Trophoblast cell (in vitro differentiated cells and primary cell): ENCODE measurements around the gene CD7.

Experiments
- DNase-seq, 2 donors: peaks; one replicate each; pipeline ENCODE4 v3.0.0-alpha.2; 2016
- H2AFZ ChIP-seq: 2 replicates; pipeline ENCODE4 v1.6.1; 2013; ENCODE audit warnings: low read length, moderate library complexity, mild to moderate bottlenecking; ENCODE audit not compliant: insufficient read depth, poor library complexity
- H2AK5ac ChIP-seq: 2 replicates; pipeline ENCODE4 v1.6.1; 2013; ENCODE audit warnings: mild to moderate bottlenecking, low read length
- H2BK120ac ChIP-seq: 2 replicates; pipeline ENCODE4 v1.6.1; 2013; ENCODE audit warnings: low read length, mild to moderate bottlenecking, moderate library complexity; ENCODE audit not compliant: insufficient read depth, poor library complexity
- H2BK12ac ChIP-seq: 2 replicates; pipeline ENCODE4 v1.6.1; 2013; ENCODE audit warnings: mild to moderate bottlenecking, low read length, moderate library complexity
- H2BK5ac ChIP-seq: 2 replicates; pipeline ENCODE4 v1.6.1; 2013; ENCODE audit warnings: low read length, low read depth, moderate library complexity, mild to moderate bottlenecking; ENCODE audit not compliant: poor library complexity
- H3K14ac ChIP-seq: 2 replicates; pipeline ENCODE4 v1.6.1; 2013; ENCODE audit warnings: mild to moderate bottlenecking, low read length
- H3K18ac ChIP-seq: 2 replicates; pipeline ENCODE4 v1.6.1; 2013; ENCODE audit warnings: mild to moderate bottlenecking, low read length
- H3K23ac ChIP-seq: 2 replicates; pipeline ENCODE4 v1.6.1; 2013; ENCODE audit warnings: low read length
- H3K27ac ChIP-seq: 2 replicates; pipeline ENCODE4 v1.5.1; 2013; ENCODE audit warnings: low read depth, mild to moderate bottlenecking, inconsistent platforms, low read length, moderate library complexity
- H3K27me3 ChIP-seq: 2 replicates; pipeline ENCODE4 v1.6.1; 2013; ENCODE audit warnings: inconsistent platforms, mild to moderate bottlenecking, low read length, moderate library complexity; ENCODE audit not compliant: insufficient read depth
- H3K36me3 ChIP-seq, 2 experiments: 1 replicate in 1 of 2; 2 replicates in 1 of 2; pipeline ENCODE4 v1.6.1; 2013; ENCODE audit warnings: low read length in 2 of 2, mild to moderate bottlenecking in 2 of 2, moderate library complexity in 1 of 2; ENCODE audit not compliant: insufficient read depth in 2 of 2, control insufficient read depth in 1 of 2
- H3K4ac ChIP-seq: 2 replicates; pipeline ENCODE4 v1.6.1; 2013; ENCODE audit warnings: low read depth, mild to moderate bottlenecking, low read length, moderate library complexity
- H3K4me1 ChIP-seq, 2 experiments: 1 replicate in 1 of 2; 2 replicates in 1 of 2; pipeline ENCODE4 v1.6.1; 2013; ENCODE audit warnings: low read length in 2 of 2, mild to moderate bottlenecking in 2 of 2, moderate library complexity in 1 of 2; ENCODE audit not compliant: insufficient read depth in 2 of 2, control insufficient read depth in 1 of 2
- H3K4me2 ChIP-seq: 2 replicates; pipeline ENCODE4 v1.6.1; 2013; ENCODE audit warnings: inconsistent platforms, mild to moderate bottlenecking, low read length, moderate library complexity
- H3K4me3 ChIP-seq: 2 replicates; pipeline ENCODE4 v1.5.1; 2013; ENCODE audit warnings: mild to moderate bottlenecking, low read depth, low read length, inconsistent platforms
- H3K79me1 ChIP-seq: one replicate; pipeline ENCODE4 v1.6.1; 2013; ENCODE audit warnings: low read length
- H3K79me2 ChIP-seq: 2 replicates; pipeline ENCODE4 v1.6.1; 2013; ENCODE audit warnings: low read length, mild to moderate bottlenecking; ENCODE audit not compliant: control insufficient read depth, insufficient read depth, poor library complexity
- H3K9ac ChIP-seq: 2 replicates; pipeline ENCODE4 v1.6.1; 2013; ENCODE audit warnings: mild to moderate bottlenecking, low read length
- H3K9me3 ChIP-seq: 2 replicates; pipeline ENCODE4 v1.6.1; 2013; ENCODE audit warnings: low read depth, mild to moderate bottlenecking, control low read depth, inconsistent platforms, low read length; ENCODE audit not compliant: insufficient read depth
- H4K12ac ChIP-seq: 2 replicates; pipeline ENCODE4 v1.6.1; 2013; ENCODE audit warnings: low read depth, mild to moderate bottlenecking, low read length, moderate library complexity
- H4K8ac ChIP-seq: 2 replicates; pipeline ENCODE4 v1.6.1; 2013; ENCODE audit warnings: low read depth, mild to moderate bottlenecking, low read length, moderate library complexity
- H4K91ac ChIP-seq: one replicate; pipeline ENCODE4 v1.6.1; 2013; ENCODE audit warnings: low read depth, mild to moderate bottlenecking, low read length, moderate library complexity
- WGBS: extraction: QIAGEN DNeasy Blood & Tissue Kit; methylation state at CpG from one replicate; pipeline ENCODE4 v1.1.7; 2013; ENCODE audit warnings: missing lambda C conversion rate; ENCODE audit not compliant: insufficient read length, insufficient coverage; ENCODE audit errors: extremely low coverage; 5-methylcytosine and 5-hydroxymethylcytosine counted together

Gene CD7

DNA sequence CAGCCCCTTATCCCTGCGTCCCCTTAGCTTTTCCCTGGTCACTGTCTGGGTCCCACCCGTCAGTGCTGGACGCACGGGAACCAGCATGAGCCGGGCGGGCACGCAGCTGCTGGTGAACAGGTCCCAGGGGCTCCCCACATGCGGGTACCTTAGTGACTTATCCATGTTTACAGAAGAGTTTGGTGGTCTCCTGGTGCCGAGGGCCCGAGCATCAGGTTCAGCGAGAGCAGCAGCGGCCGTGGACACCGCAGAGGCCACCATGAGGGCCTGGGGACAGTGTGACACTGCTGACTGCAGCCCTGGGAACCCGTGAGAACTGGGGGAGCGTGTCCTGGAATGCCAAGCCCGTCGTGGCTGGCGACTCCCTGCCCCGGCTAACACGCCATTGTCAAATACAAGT is 6.5 kb downstream of the CD7 start:
- no CpG with 5 or more reads among the region's 21 CpGs for WGBS
- Histone ChIP-seq H2BK120ac (no peak overlapping the region), H2AFZ (no peak overlapping the region)

DNA sequence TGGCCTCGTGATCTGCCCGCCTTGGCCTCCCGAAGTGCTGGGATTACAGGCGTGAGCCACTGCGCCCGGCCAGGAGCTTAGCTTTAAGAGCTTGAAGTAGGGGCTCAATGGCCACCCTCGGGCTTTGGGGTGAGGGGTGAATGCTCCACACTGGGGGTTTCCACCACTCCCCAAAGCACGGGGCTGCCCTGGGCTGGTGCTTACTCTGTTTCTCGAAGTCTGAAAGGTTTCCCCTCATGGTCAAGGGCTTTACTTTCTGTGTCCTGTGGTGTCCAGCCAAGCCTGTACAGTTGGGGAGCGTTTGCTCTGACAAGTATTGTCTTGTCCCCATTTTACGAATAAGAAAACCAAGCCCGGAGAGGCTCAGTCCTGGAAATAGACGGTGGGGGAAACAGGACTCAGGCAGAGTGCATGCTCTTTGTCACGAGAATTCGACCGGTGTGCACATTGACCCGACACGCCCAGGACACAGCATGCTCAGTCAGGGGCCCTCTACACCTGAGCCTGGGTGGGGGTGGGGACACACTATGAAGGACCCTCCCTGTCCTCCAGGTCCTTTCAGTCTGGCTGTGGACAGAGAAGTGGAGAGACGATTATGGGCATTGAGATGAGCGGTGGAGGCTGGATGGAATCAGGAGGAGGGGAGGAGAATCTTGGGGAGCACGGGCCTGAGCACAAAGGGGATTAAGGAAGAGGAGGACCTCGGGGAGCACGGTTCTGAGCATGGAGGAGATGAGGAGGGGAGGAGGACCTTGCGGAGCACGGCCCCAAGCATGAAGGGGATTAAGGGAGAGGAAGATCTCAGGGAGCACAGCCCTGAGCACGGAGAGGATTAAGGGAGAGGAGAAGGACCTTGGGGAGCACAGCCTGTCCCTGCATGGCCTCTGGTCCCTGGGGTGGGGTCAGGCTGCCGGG is 7.5 kb downstream of the CD7 start:
- peaks cover 4% of the 10 kb centered on the region for H3K9me3 ChIP-seq
- no peak overlapping the region for H3K23ac ChIP-seq
- H2BK120ac ChIP-seq = no peak overlapping the region
- H3K4me3 ChIP-seq = no peak overlapping the region
- H3K27me3 ChIP-seq = no peaks in the 10 kb centered on the region
- no peak for DNase-seq
- H4K12ac ChIP-seq = no peak overlapping the region
- H3K4me1 ChIP-seq = peaks cover 0 to 1% of the 10 kb centered on the region in 2 experiments
- no peaks in the 10 kb centered on the region for H3K79me2 ChIP-seq
- H2BK12ac ChIP-seq = no peak overlapping the region
- H3K27ac ChIP-seq = no peak overlapping the region
- H3K4me2 ChIP-seq = no peak overlapping the region
- H3K18ac ChIP-seq = no peak overlapping the region
- H2AFZ ChIP-seq = no peak overlapping the region
- WGBS = no CpG with 5 or more reads among the region's 27 CpGs
- H3K79me1 ChIP-seq = no peaks in the 10 kb centered on the region
- no peak overlapping the region for H3K4ac ChIP-seq
- no peak overlapping the region for H3K14ac ChIP-seq
- no peak overlapping the region for H2AK5ac ChIP-seq
- no peak overlapping the region for H2BK5ac ChIP-seq
- H4K91ac ChIP-seq = no peak overlapping the region
- no peak overlapping the region for H4K8ac ChIP-seq
- no peak overlapping the region for H3K9ac ChIP-seq
- no peaks in the 10 kb centered on the region for H3K36me3 ChIP-seq

More for the DNA sequence above, 6.5 kb downstream of the CD7 start:
- H3K36me3 ChIP-seq = no peaks in the 10 kb centered on the region
- H3K79me2 ChIP-seq = no peaks in the 10 kb centered on the region
- no peak overlapping the region for H3K4me3 ChIP-seq
- H3K9ac ChIP-seq = no peak overlapping the region
- H3K4ac ChIP-seq = no peak overlapping the region
- DNase-seq = no peak
- H4K91ac ChIP-seq = no peak overlapping the region
- no peak overlapping the region for H2AK5ac ChIP-seq
- H2BK5ac ChIP-seq = no peak overlapping the region
- H3K27ac ChIP-seq = no peak overlapping the region
- no peak overlapping the region for H3K4me2 ChIP-seq
- no peak overlapping the region for H3K14ac ChIP-seq
- no peak overlapping the region for H3K23ac ChIP-seq
- H3K79me1 ChIP-seq = no peaks in the 10 kb centered on the region
- no peaks in the 10 kb centered on the region for H3K27me3 ChIP-seq
- H4K8ac ChIP-seq = no peak overlapping the region
- H2BK12ac ChIP-seq = no peak overlapping the region
- no peaks in the 10 kb centered on the region for H3K4me1 ChIP-seq
- H3K18ac ChIP-seq = no peak overlapping the region
- no peak overlapping the region for H4K12ac ChIP-seq
- peaks cover 4% of the 10 kb centered on the region for H3K9me3 ChIP-seq

DNA sequence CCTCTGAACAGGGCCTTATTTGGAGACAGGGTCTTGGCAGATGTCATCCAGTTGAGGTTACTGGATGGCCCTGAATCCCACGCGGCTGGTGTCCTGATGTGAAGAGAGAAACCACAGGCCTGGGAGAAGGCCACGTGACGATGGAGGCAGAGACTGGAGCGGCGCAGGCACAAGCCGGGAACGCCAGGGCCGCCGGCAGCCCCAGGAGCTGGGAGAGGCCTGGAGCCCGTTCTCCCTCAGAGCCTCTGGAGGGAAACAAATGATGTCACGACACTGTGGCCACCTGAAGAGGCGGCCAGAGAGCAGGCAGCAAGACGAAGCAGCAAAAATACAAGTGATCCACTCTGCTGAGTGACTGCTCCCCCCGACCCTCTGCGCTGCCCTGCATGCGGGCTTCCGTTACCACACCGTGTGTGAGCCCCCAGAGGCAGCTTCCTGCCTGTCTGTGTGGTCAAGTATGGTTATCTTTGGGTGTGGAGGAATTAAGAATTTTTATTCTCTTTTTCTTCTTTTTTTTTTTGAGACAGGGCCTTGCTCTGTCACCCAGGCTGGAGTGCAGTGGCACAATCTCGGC is 11.6 kb downstream of the CD7 start:
- Histone ChIP-seq H2BK5ac (no peak overlapping the region), H3K14ac (no peak overlapping the region), H2AK5ac (no peak overlapping the region), H3K4ac (no peak overlapping the region), H3K9ac (no peak overlapping the region), H3K4me3 (no peak overlapping the region), H4K91ac (no peak overlapping the region), H3K4me2 (no peak overlapping the region), H3K9me3 (peaks cover 4% of the 10 kb centered on the region), H4K12ac (no peak overlapping the region), H3K23ac (no peak overlapping the region), H3K79me1 (no peaks in the 10 kb centered on the region), H4K8ac (no peak overlapping the region), H3K4me1 (peaks cover 0 to 2% of the 10 kb centered on the region in 2 experiments), H3K27me3 (no peaks in the 10 kb centered on the region), H3K18ac (no peak overlapping the region), H3K79me2 (no peaks in the 10 kb centered on the region), H3K36me3 (no peaks in the 10 kb centered on the region), H2BK120ac (no peak overlapping the region), H2BK12ac (no peak overlapping the region), H2AFZ (no peak overlapping the region), H3K27ac (no peak overlapping the region)
- WGBS = no CpG with 5 or more reads among the region's 20 CpGs
- DNase-seq = no peak

- no peak for DNase-seq
- Histone ChIP-seq H3K27ac (no peak overlapping the region), H2BK120ac (no peak overlapping the region), H3K79me1 (no peaks in the 10 kb centered on the region), H4K12ac (no peak overlapping the region), H2AK5ac (no peak overlapping the region), H3K18ac (no peak overlapping the region), H3K4me1 (peaks cover 0 to 2% of the 10 kb centered on the region in 2 experiments), H2BK12ac (no peak overlapping the region), H3K4me2 (no peak overlapping the region), H3K4ac (no peak overlapping the region), H3K23ac (no peak overlapping the region), H3K9ac (no peak overlapping the region), H4K8ac (no peak overlapping the region), H3K9me3 (peaks cover 3% of the 10 kb centered on the region), H4K91ac (no peak overlapping the region), H3K36me3 (no peaks in the 10 kb centered on the region), H3K14ac (no peak overlapping the region), H2BK5ac (no peak overlapping the region), H3K79me2 (no peaks in the 10 kb centered on the region), H2AFZ (no peak overlapping the region), H3K4me3 (no peak overlapping the region), H3K27me3 (no peaks in the 10 kb centered on the region)
- WGBS = no CpG with 5 or more reads among the region's 23 CpGs
These were observed 12.3 kb downstream of the CD7 start for GRCh38 chr17:82304826-82305726.
